ENCODE results near the gene ASNSD1.

DNA sequence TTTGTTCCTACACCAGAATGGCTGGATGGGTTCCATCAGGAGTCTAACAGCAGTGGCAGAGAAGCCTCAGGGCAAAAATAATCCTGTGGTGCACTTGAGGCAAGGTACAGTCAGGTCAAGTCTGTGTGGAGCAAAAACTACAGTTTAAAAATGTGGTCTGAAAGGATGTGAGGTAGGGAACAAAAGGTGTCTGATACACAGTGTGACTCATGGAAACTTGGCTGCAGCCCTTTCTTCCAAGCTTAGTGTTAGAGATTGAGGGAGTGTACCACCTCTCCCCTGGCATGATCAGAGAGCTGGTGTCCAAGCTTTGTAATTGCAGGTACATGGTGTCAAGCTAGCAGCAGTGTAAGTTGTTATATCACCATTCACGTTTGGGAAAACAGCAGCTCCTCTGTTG lies 22.1 kb downstream of the ASNSD1 start:
- TF ChIP-seq, protein P1, sequence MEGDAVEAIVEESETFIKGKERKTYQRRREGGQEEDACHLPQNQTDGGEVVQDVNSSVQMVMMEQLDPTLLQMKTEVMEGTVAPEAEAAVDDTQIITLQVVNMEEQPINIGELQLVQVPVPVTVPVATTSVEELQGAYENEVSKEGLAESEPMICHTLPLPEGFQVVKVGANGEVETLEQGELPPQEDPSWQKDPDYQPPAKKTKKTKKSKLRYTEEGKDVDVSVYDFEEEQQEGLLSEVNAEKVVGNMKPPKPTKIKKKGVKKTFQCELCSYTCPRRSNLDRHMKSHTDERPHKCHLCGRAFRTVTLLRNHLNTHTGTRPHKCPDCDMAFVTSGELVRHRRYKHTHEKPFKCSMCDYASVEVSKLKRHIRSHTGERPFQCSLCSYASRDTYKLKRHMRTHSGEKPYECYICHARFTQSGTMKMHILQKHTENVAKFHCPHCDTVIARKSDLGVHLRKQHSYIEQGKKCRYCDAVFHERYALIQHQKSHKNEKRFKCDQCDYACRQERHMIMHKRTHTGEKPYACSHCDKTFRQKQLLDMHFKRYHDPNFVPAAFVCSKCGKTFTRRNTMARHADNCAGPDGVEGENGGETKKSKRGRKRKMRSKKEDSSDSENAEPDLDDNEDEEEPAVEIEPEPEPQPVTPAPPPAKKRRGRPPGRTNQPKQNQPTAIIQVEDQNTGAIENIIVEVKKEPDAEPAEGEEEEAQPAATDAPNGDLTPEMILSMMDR (conservative IDR thresholded peaks at IDR 0.05; ENCODE audit: low read length): no peak
- TF ChIP-seq EZH2phosphoT487 (IDR thresholded peaks at IDR 0.05; ENCODE audit: borderline replicate concordance): no peak

Data from Loucy (cell line).